ENCODE data around the gene PIM3.

Gene PIM3

DNA sequence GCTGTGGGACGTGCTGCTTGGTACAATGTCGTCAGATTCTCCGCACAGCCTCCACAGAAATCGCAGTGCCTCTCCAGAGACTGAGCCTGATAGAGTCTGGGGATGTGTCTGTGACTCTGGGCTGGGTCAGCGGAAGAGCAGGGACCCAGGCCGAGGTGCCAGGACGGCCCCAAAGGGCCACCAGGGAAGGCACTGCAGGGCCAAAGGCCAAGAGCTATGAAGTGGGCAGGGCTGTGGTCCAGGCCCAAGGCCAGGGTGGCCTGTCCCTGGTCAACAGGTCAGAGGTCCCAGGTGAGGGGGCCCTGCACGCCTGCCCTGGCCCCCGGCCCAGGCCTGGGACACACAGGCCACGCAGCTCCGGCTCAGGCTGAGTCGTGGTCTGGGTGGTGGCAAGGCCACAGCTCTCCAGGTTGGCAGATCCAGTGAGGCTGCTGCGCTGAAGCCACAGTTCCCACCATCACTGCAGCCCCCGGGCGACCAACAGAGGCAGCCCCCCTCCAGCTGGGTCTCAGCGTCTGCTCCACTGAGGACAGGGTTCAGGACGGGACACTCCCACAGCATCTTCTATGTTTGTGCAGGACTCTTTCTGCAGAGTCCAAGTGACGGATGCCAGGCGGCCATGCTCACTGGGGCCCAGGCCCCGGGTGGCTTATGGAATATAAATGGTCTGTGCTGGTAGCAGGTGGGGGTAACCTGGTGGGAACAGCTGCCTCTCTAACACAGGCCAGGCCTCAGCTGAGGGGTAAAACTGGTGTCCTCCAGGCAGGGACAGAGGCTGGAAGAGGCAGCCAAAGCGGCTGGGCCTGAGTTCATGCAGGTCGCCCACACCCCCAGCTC lies 4.8 kb upstream of the PIM3 start:
- DNase-seq (ENCODE audit: low read depth in 2 of 2): no peak

DNA sequence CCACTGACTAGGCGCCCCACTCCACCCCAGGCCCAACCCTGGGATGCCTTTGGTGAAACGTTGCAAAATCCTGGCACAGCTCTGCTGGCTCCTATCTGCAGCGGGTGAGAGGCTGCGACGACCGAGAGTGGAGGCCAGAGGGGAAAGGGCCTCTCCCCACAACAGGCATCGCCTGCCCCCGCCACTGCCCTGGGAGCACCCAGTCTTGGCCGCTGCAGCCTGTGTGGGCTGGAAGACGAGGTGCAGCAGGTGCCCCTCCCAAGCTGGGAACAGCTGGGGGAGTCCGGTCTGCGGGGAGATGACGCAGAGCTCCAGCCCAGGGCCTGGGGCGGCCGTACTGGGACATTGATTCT lies 4.2 kb upstream of the PIM3 start:
- DNase-seq (ENCODE audit: low read depth in 2 of 2): no peak

DNA sequence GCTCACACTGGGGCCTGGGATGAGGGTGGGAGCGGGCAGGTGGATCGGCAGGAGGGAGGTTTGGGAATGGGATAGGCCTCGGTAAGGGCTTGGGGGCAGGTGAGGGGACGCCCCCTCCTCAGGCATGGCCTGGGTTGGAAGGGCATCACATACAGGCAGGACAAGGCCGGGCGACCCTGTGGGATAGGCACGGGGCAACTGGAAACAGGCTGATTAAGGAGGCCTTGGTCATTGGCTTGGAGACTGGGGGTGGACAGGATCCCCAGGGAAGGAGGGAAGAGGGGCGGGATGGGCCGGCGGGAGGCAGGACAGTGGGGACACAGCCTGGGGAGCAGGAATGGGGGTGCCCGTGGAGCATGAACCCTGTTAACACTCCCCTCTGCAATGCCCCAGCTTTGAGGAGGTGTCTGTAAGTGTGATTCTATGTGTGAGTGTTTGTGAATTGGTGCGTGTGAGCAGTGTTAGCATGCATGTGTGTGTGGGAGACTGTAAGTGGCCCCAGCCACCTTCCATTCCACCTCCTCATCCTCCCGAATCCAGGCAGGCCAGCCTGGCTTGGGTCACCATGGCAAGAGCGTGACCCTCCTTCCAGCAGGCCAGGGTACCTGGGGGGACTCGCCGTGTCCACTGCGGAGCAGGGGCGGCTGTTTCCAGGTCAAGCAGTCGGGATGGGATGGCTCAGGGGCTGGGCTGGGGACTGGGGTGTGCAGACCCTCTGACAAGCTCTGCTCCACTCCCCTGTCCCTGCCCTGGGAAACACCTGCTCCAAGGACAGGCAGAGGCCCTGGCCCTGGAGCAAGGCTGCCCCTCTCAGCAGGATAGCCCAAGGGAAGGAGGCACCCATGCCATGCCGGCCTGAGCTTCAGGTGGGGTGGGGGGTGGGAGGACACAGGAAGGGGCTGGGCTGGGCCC lies 3.4 kb upstream of the PIM3 start:
- no peak for DNase-seq (ENCODE audit: low read depth in 2 of 2)

DNA sequence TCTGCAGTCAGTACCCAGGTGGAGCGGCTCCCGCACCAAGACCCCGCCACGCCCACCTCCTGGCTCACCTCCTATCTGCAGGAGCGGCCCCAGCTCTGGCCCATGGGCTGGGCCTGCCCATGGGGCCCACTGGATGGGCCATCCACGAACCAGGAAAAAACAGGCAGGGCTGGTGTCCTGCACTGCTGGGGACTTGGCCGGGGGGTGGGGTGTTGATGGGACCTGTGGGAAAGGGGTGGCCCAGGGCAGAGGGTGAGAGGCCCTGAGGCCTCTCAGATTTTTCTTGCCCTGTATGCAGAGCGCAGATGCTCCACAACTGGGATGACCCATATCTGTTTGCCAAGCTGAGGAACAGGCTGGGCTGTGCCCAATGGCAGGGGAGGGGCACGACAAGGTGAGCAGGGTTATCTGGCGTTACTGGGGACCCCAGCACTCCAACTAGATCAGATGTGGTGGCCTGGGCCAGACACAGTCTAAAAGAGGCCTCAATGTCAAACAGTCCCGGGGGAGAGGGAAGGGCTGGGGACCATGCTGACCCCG lies 2.7 kb upstream of the PIM3 start:
- DNase-seq (ENCODE audit: low read depth in 2 of 2): no peak

DNA sequence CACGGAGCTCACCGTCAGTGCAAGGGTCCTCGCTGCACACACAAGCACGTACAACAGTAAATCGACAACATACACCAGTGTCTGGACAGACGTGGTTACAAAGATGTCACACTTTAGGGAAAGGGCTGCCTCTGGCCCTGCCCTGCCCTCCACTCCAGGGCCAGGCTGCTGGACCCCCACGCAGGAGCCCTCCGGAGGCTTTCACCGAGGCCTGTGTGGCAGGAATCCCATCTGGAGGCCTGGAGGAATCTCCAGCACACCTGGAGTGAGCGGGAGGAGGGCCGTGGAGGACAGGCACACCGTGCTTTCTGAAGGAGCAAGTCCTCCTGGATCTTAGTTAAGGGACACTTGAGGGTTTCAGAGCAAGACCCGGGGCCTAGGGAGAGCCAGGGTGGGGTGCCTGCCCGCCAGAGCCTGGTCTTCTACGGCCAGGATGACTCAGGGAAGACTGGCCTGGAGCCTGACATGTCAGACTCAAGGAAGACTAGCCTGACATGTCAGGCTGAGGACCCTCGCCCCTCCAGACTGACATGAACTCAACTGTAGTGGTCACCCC lies 2.1 kb upstream of the PIM3 start:
- DNase-seq (ENCODE audit: low read depth in 2 of 2): no peak

DNA sequence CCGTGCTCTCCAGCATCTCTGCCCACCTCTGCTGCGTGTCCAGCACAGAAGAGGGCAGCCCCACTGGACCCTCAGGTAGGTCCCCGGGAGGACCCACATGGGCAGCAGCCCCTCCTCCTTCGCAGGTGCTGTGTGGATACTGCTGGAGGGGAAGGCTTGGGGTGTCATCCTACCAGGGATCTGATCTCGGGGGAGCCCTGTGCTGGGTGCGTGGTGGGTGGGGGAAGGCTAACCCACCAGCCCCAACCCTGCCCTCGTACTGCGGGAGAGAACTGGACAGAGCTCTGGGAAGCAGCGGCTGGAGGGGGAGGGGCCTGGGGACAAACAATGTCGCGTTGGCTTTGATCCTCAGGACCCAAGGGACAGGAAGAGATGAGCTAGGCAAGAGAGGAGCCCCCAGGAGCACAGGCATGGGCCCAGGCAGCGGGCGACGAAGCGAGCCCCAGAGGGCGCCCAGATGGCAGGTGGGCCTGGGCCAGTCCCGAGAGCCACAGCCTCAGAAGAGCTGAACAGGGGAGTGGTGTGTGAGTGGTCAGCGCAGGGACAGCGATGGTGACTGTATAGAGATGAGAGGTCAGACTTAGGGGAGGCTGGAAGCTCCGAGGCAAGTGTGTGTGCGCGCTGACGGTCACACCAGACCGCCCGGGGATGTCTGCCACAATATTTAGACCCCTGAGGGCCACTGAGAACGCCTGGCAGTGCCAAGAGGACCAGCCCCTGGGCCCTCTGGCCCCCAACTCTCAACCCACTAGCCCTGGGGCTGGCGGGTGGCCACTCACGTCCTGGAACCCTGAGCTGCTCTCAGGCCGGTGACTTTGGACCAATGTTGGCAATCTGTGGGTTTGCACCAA lies 1.4 kb upstream of the PIM3 start:
- no peak for DNase-seq (ENCODE audit: low read depth in 2 of 2)

DNA sequence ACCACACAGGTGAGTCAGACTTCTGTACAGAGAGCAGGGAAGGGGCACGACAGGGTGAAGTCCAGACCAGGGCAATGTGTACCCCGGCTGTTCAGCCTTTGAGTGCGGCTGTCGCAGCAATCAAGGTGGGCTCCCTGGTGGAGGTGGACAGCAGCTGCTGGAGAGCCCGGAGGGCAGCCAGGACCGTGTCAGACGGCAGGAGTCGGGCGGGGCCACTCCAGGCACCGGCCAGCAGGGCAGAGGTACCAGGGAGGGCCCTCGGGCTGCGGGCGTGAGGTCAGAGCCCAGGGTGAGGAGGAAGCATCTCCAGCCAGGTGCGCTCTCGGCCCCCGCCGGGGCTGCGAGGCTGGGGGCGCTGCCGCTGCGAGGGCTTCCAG lies 802 bp upstream of the PIM3 start:
- DNase-seq (ENCODE audit: low read depth in 2 of 2): no peak

DNA sequence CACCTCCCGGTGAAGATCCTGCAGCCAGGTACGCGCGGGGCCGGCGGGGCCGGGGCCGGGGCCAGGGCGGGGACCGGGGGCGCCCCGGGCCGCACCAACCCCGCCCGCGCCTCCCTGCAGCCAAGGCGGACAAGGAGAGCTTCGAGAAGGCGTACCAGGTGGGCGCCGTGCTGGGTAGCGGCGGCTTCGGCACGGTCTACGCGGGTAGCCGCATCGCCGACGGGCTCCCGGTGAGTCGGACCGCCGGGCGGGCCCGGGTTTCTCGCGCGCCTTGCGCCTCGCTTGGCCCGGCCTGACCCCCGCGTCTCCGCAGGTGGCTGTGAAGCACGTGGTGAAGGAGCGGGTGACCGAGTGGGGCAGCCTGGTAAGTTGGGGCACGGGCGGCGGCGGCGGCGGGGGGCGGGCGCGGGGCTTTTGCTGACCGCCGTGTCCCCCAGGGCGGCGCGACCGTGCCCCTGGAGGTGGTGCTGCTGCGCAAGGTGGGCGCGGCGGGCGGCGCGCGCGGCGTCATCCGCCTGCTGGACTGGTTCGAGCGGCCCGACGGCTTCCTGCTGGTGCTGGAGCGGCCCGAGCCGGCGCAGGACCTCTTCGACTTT lies 531 bp downstream of the PIM3 start:
- DNase-seq (ENCODE audit: low read depth in 2 of 2): no peak

DNA sequence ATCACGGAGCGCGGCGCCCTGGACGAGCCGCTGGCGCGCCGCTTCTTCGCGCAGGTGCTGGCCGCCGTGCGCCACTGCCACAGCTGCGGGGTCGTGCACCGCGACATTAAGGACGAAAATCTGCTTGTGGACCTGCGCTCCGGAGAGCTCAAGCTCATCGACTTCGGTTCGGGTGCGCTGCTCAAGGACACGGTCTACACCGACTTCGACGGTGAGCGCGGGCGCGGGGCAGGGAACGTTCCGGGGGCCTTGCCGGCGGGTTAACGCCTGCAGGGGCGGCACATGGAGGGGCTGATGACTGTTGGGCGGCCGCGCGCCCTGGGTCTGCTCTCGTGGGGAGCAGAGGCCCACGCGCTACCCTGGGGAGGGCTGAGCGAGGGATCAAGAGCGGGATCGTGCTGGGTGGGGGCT lies 1.0 kb downstream of the PIM3 start:
- DNase-seq (ENCODE audit: low read depth in 2 of 2): no peak

DNA sequence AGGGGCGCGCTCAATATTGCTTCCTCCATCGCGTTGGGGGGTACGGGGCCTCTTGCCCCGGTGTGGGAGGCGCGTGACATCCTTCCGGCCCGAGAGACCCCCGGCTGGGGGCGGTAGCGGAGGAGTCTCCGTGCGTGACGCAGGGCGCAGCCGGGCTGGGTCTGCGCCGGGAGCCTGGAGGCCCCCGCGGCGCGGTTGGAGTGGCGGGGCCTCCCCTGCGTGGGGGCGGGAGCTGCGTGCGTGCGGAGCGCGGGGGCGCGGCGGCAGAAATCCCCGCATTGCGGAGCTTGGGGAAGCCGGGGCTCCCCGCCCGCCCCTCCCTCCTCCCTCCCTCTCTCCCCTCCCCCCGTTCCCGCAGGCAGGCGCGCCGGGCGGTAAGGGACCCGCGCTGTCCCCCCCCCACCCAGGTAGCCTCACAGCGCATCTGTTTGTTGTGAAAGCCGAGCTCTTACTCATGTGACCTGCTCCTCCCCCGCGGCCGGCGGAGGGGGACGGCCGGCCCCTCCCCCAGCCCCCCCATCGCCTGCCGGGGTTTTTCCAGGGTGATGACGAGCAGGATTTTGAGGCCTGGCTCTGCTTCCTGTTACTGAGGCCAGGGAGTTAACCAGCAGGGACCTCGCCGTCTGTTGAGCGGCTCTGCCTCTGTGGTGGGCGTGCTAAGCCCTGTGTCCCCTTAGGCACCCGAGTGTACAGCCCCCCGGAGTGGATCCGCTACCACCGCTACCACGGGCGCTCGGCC lies 1.6 kb downstream of the PIM3 start:
- peak; percentile 80 for DNase-seq (ENCODE audit: low read depth in 2 of 2)

DNA sequence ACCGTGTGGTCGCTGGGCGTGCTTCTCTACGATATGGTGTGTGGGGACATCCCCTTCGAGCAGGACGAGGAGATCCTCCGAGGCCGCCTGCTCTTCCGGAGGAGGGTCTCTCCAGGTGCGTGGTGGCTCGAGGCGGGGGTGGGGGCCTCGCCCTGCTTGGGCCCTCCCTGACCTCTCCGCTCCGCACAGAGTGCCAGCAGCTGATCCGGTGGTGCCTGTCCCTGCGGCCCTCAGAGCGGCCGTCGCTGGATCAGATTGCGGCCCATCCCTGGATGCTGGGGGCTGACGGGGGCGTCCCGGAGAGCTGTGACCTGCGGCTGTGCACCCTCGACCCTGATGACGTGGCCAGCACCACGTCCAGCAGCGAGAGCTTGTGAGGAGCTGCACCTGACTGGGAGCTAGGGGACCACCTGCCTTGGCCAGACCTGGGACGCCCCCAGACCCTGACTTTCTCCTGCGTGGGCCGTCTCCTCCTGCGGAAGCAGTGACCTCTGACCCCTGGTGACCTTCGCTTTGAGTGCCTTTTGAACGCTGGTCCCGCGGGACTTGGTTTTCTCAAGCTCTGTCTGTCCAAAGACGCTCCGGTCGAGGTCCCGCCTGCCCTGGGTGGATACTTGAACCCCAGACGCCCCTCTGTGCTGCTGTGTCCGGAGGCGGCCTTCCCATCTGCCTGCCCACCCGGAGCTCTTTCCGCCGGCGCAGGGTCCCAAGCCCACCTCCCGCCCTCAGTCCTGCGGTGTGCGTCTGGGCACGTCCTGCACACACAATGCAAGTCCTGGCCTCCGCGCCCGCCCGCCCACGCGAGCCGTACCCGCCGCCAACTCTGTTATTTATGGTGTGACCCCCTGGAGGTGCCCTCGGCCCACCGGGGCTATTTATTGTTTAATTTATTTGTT lies 2.4 kb downstream of the PIM3 start:
- no peak for DNase-seq (ENCODE audit: low read depth in 2 of 2)

DNA sequence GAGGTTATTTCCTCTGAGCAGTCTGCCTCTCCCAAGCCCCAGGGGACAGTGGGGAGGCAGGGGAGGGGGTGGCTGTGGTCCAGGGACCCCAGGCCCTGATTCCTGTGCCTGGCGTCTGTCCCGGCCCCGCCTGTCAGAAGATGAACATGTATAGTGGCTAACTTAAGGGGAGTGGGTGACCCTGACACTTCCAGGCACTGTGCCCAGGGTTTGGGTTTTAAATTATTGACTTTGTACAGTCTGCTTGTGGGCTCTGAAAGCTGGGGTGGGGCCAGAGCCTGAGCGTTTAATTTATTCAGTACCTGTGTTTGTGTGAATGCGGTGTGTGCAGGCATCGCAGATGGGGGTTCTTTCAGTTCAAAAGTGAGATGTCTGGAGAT lies 3.1 kb downstream of the PIM3 start:
- no peak for DNase-seq (ENCODE audit: low read depth in 2 of 2)

DNA sequence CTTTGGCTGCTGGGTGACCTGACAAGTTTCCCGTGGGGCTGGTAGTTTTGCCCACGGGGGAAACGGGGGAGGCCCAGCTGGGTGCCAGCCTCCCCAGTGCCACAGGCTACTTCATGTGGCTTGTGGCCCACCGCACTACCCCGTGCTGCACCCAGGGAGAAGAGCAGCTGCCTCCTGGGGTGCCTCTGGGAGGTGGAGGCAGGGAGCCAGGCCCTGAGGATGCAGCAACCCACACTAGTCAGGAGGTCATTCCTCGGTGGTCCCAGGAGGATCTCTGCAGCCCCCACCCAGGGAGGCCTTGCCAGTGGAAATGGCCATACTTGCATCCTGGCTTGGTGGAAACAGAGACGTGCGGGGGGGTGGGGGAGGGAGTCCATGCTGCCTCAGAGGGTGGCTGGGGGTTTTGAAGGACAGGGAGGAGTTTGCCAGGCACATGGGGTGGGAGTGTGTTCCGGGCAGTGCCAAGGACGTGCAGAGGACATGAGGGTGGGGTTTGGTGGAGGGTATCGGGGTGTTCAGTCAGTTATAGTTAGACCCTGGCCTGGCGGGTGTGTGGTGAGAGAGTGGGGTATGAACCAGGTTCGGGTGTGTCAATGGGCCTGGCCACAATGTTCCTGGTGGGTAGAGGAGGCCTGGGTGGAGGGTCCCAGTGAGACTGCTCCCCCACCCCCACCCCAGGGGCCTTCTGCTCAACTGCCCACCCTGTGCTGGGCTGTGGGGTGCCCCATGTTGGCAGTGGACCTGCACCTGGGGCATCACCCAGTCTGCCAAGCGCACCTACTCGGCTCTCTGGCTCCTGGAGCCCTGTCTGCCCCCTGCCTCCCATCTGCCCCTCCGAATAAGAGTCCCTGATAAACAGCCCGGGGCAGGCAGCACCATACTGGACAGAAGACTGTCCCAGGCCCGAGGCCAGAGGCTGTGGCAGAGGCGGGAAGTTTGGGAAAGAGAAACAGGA lies 3.8 kb downstream of the PIM3 start:
- no peak for DNase-seq (ENCODE audit: low read depth in 2 of 2)

DNA sequence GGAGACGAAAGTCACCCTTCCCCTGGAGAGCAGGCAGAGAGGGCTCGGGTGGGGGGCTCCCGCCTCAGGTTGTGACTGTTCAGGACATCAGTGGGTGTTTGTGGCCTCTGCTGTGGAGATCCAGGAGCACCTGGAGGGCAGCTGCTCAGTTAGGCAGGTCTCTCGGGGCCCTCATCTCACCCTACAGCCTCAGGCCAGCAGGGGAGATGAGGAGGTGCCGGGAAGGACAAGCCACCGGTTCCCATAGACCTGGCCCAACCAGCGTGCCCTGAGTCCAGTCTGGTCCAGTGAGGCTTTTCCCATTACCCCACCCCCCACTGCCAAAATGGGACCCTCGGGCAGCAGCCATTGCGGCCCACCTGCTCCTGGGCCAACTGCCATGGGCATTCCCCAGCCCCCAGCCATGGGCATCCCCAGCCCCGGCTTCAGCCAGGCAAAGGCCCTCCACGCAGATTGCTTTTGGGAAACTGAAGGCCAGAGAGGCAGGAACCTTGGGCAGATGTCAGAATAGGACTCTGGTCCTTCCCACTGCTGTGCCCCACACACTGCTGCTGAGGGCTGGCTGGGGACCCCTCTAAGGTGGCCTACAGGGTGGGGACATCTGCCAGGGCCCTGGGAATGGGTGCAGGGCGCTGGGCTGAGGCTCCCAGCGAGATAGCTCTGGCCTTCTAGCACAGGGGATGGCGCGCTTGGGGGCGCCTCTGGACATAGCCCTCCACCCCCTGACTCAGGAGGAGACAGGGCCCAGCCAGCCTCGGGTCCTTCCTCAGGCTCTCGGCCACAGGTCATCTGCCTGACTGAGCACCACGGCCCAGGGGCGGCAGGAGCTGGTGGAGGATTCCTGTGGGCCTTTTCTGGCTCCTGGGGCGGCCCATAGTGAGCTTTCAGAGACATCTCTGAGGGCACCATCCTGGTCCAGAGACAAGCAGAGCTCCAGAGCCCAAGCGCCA lies 4.8 kb downstream of the PIM3 start:
- no peak for DNase-seq (ENCODE audit: low read depth in 2 of 2)

DNA sequence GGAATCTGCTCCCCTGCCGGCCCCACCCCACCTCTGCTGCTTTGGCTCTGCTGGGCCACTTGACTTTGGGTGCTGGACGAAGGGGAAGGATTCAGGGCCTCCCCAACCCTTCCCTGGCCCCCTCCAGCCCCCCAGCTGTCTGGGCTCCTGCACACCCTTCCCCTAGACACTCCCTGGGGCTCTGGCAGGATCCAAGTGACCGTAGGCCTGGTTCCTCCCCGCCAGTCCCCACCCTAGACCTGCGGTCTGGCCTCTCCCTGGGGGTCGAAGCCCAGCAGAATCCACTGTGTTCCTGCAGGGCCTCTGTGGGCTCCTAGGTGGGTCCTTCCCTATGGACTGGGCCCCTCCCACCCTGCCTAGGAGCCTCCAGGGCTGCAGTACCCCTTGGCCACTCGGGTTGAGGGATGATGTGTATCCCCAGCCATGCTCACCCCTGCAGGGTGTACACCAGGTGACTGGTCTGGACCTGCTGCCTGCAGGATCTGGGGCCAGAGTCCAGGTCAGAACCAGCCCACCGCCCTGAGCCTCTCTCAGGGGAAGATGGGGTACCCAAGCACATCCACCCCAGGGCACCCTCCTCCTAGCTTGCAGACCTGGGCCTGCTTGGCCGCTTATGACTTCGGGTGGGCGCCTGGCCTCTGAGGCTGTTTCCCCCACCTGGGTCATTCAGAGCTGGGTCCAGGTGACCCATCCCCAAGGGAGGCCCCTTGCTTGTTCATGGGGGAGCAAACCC lies 5.6 kb downstream of the PIM3 start:
- no peak for DNase-seq (ENCODE audit: low read depth in 2 of 2)
